HG03066 (cell line): ENCODE measurements around the gene EPDR1.

Source experiments
- ATAC-seq: cut with Tn5 transposase; IDR thresholded peaks from one replicate; pipeline ENCODE4 v1.9.1; 2021; ENCODE audit warnings: low read depth; ENCODE audit not compliant: unreplicated experiment

The EPDR1 gene

DNA sequence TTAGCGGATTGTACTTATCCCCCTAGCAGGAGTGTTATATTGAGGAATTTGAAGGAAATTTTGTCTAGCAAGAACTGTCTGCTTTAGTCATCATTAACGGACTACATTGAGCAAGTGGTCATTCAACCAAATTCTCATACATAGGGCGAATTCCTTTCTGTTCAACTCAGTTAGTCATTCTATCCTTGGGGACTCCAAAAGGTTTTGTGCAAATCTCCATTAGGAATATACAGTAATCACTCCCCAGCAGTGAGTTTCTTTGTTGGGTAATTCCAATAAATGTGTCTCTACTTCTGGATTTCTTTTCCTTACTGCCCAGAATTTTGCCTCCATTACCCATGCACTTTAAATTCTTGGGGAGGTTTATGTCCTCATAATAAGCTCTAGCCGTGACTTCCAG is 51.1 kb downstream of the EPDR1 start:
- no peak for ATAC-seq

DNA sequence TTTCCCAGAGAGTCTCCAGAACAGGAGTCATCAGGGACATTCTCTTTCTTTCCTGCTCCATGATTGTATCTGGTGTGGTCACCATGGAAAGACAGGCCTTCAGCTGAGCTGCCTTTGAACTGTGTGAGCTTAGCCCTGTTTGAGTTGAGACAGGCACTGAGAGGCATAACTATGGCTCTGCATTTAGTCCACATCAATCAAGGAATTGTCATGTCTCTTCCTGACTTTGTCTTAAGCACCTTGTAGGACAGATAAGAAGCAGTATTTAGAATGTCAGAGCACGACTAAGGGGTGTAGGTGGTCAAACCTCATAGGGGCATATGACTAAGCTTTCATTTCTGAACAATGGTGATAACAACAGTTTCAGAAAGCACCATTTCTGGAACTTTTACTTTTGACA is 53.5 kb downstream of the EPDR1 start:
- no peak for ATAC-seq

DNA sequence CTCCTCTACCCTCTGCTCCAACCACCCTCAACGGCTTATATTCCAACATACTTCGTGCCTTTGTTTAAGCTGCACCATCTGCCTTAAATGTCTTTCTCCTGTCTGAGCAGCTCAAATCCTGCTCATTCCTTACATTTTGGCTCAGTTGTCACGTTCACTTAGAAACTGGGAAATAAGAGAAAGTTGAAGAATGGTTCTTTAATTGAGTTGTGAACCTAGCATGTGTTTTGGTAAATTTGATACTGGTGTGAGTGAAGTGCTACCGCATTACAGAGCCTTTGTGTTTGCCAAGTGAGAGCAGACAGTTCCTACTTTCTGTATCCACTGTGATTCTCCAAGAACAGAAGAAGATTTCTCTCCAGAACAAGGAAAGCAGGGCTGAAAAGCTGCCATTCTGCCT is 54.3 kb downstream of the EPDR1 start:
- ATAC-seq = no peak

DNA sequence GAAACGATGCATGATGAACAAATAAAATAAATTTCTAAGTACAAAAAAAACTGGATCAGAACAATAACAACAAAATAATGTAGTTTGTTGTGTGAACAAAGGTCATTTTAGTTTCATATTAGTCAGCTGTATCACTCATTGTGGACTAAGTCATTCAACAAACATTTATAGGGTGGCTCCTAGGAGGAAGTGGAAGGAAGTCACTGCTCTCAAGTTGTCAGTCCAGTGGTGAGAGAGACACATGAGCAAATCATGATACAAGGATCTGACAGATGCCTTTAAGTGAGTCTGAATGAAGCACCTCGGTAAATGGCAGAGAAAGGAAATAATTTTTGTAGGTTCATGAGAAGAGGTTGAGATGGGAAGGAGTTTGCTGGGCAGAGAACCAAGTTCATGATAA is 56.8 kb downstream of the EPDR1 start:
- no peak for ATAC-seq

DNA sequence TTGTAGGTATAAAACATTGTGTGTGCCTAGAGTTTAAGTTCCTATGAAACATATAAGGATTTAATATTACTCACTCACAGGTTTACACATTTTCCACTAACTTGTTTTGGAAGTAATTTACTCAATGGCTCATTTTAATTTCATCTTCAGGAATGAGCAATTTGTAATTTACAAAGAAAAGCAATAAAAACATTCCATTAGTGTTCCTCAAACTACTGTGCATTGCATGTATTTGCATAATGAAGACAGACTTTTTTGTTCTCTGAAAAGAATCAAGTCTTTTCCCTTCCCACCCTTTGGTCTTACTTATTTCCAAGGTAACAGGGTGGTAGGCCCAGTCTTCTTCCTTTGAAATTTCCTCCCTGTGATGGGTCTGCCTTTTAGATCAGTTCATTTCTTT is 61.2 kb downstream of the EPDR1 start:
- ATAC-seq = no peak

DNA sequence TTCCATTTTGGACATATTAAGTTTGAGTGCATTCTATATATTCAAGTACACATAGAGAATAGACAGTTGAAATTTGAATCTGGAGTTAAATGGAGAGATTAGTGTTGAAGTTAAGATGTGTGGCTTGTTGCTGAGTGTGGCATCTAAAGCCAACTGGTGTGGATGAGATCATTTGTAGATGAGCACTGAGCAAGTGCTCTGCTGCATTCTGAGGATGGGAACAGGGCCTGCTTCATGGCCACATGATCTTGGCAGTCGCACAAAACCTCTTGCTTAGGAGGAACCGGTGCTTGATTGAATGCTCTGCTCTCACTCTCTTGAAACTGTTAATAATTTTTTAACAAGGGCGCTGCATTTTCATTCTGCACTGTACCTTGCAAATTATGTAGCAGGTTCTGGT is 62.0 kb downstream of the EPDR1 start:
- no peak for ATAC-seq

DNA sequence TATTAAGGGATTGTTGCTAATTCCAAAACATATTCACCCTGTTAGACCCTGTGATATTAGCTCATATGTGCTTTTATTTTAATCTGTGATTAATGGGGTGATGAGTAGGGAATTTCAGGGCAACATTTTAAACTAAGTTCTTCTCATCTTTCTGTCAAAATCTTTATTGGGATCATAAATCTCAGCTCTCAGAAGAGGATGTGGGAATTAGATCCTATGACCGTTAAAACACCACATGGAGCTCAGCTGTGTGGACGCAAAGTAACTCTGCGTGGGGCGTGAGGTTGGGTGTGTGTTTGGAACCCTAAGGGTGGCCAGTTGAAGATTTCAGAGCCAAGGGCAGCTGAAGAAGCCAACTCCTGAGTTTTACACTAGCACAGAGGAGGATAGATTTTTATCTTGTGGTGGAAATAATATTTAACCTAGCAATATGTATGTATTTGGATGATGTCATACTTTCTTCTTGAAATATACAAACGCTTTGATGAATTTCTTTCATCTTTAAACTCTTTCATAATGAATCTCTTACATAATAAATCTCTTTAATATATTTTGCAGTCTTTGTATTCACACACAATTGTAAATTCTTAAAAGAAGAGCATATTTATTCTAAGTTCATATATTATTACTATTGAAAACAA is 64.4 kb downstream of the EPDR1 start:
- no peak for ATAC-seq

DNA sequence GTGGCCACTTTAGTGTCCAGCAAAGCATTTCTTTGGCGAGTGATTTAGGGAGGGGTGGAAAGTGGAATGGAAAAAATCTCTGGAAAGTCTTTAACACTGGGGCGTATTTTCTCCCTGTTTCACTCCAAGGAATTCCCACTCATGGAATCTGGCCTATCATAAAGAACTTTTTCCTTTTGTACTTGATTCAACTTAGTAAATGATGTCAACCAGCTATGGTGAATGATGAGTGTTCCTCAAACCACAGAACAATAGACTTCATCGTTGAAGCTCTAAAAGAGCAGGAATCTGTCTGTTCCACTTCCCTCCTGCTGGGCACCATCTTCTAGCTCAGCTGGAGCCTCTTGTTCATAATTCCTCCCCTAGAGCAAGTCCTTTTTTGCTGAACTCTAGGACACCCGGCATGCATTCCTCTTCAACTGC is 66.5 kb downstream of the EPDR1 start:
- ATAC-seq = no peak

DNA sequence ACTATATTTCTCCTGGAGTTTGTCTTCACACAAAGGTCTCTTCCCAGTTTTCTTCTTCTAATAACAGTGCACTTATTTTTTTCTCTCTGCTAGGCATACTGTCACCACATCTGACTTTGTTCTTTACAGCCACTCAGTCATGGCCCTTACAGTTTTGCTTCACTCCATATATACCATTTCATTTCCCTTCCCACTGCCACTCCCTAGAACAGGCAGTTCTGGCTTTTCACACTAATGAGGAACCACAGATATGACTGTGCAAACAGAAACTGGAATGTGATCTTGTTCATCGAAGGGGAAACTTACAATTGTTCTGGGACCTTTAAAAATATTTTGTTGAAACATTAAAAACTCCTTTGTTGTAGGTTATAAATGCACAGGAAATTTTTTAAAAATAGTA is 67.3 kb downstream of the EPDR1 start:
- no peak for ATAC-seq

DNA sequence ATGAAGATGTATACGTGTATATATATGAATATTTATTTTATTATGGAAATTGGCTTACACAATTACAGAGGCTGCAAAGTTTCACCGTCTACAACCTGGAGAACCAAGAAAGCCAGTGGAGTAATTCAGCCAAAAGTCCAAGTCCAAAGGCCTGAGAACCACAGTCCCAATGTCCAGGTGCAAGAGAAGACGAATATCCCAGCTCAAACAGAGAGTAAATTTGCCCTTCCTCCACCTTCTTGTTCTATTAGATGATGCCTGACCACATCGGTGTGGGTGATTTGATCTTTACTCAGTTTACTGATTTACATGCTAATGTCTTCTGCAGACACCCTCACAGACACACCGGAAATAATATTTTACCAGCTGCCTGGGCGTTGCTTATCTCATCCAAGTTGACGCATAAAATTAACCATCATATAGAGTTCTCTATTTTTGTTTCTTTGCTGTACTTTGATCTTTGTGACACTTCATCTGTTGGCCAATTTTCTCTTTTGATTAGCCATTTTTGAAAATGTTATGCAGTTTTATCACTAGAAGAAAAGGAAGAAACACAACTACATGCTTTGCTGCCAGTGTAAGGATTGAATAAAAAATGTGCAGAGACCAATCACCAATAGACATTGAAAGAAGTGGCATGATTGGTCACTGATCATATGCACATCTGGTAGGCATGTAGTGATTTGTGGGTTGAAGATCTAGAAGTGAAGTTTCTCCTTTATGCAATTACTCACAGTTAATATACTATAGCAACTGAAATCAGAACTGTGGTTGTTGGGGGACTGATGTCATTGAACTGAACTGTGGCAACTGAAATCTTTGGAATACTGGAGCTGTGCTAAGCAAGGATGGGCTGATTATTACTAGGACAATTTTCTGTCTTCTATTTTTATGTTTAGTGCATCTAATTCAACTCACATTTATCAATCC is 68.5 kb downstream of the EPDR1 start:
- no peak for ATAC-seq

DNA sequence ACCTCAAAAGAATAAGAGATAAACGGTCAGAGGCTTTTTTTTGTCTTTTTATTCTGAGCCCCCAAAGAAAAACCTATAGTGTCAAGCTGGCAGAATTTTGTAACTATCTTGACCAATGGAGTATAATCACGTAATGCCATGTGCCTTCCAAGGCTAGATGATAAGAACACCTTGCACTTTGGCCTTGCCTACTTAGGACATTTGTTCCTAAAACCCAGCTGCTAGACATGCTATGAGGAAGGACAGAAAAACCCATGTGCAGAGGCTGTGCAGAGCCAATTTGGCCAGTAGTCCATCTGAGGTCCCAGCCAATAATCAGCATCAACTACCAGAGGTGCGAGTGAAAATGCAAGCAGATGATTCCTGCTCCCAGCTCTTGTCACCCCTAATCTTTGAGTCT is 69.9 kb downstream of the EPDR1 start:
- no peak for ATAC-seq

DNA sequence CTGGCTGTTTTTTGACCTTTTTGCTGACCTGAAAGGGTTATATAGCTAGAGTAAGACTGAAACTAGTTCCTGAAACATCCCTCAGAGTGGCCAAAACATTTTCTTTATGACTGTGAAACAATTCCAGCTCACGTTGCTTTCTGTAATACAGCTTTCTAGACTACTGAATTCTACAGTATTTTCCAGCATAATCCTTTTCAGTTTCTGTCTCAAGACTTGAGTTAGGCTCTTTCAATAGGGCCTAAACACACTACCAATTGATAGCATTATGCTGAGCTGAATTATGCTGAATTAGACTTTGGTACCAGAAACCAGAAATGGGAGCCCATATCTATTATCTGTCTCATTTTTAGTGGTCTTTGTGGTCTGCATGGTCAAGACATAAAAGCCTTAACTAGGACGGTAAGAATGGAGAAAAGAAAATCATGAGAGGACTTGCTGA is 72.6 kb downstream of the EPDR1 start:
- peak; percentile 79 for ATAC-seq

DNA sequence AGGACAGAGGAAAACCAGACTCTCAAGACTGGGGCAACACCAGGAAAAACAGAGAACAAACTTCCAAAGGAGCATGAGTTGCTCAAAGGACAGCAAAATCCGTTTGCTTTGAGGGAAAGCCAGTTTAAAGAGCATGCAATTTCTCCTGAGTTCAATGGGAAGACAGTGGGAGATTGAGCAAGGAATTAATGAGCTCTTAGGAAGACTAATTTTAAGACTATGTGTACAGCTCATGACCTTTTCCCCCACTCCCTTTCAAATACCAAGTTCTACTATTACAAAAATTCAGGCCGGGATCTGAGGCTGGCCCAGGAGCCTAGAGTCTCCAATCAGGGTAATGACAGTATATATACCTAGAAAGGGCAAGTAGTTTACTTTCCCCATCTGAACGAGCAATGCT is 79.2 kb downstream of the EPDR1 start:
- ATAC-seq = no peak

DNA sequence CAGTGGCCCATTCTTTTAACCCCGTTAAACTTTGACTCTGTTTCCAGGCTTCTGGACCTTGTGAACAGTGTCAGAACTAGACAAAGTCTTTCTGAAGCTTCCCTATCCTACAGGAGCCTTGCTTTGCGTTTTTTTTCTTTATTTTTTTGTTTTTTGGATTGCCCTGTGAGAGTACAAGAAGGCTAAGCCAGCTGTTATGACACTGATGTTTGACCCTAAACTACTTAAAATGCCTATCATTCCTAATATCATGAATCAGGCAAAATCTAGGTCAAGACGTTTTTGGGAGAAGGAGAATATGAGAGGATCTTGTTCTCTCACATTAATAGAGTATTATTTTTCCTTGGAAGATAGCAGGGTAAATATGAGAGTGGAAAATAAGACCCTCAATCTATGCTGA is 79.8 kb downstream of the EPDR1 start:
- ATAC-seq = no peak
